Thyroid gland (tissue), 4 donors: ENCODE results near the gene NHLRC4.

Source experiments
- CTCF ChIP-seq, 6 experiments: fragments of 200-600 bp in 3 of 6; fragments of 450-650 bp in 3 of 6; sonication (generic) in 3 of 6; IDR thresholded peaks; one replicate each; pipeline ENCODE4 v1.5.1; 2016 to 2019; ENCODE audit warnings: antibody characterized with exemption in 6 of 6, mild to moderate bottlenecking in 2 of 6, inconsistent platforms in 1 of 6, moderate library complexity in 1 of 6
- POLR2A ChIP-seq, 2 donors: fragments of 450-650 bp; IDR thresholded peaks; one replicate each; pipeline ENCODE4 v1.6.1; 2017; ENCODE audit warnings: antibody characterized with exemption in 2 of 2, mild to moderate bottlenecking in 2 of 2, moderate library complexity in 1 of 2

GRCh38 chr16:563072-563644 lies 3.6 kb upstream of the NHLRC4 start:
- TF ChIP-seq POLR2A (IDR thresholded peaks at IDR 0.05) (no peak), CTCF (IDR thresholded peaks at IDR 0.05) (no peak)
